ENCODE results near the gene MICOS13. TPM values are rescaled to one million over a fixed set of nuclear protein-coding genes. Genes with fewer than 3 reads are reported as not detected.

The MICOS13 gene
- polyA plus RNA-seq, 6 donors from 2014 or later, result 74.0 to 101 (median 86.6) TPM

- H3K4me1 Mint-ChIP-seq, result peaks cover 26 to 42% (median 40%) of the 10 kb centered on the region in 3 donors
- DNase-seq, result no peak
- no peak for ATAC-seq (ENCODE audit: low read depth in 2 of 2)
- peak overlapping the region in 2 of 6 donors; percentile 86 to 95 for H3K27ac Mint-ChIP-seq
- peak overlapping the region in 7 of 8 donors; percentile 80 to 91 (median 86) for H3K4me3 Mint-ChIP-seq
- H3K36me3 Mint-ChIP-seq, result no peaks in the 10 kb centered on the region
- no peaks in the 10 kb centered on the region for H3K27me3 Mint-ChIP-seq
- H3K9me3 Mint-ChIP-seq, result peaks cover 0 to 3% (median 0%) of the 10 kb centered on the region in 7 donors
These were observed 7.3 kb upstream of the MICOS13 start for GRCh38 chr19:5687360-5688198.

- peaks cover 0 to 3% (median 0%) of the 10 kb centered on the region in 7 donors for H3K9me3 Mint-ChIP-seq
- no peaks in the 10 kb centered on the region for H3K36me3 Mint-ChIP-seq
- peak overlapping the region; percentile 86 to 97 (median 95) for H3K27ac Mint-ChIP-seq
- ATAC-seq (ENCODE audit: low read depth in 2 of 2) (peak; percentile 65 to 66), DNase-seq (peak; percentile 95)
- no peaks in the 10 kb centered on the region for H3K27me3 Mint-ChIP-seq
- H3K4me1 Mint-ChIP-seq, result peaks cover 27 to 40% (median 39%) of the 10 kb centered on the region in 3 donors
- peak overlapping the region; percentile 81 to 93 (median 87) for H3K4me3 Mint-ChIP-seq
These were observed 6.5 kb upstream of the MICOS13 start for GRCh38 chr19:5686647-5687359.

GRCh38 chr19:5686326-5686646 lies 6.0 kb upstream of the MICOS13 start:
- no peak for DNase-seq
- peak overlapping the region; percentile 81 to 93 (median 87) for H3K4me3 Mint-ChIP-seq
- H3K4me1 Mint-ChIP-seq, result peaks cover 33 to 45% (median 44%) of the 10 kb centered on the region in 3 donors
- ATAC-seq (ENCODE audit: low read depth in 2 of 2), result no peak
- H3K9me3 Mint-ChIP-seq, result peaks cover 0 to 7% (median 0%) of the 10 kb centered on the region in 7 donors
- H3K27me3 Mint-ChIP-seq, result no peaks in the 10 kb centered on the region
- H3K36me3 Mint-ChIP-seq, result no peaks in the 10 kb centered on the region
- peak overlapping the region; percentile 86 to 97 (median 95) for H3K27ac Mint-ChIP-seq

- H3K27ac Mint-ChIP-seq, result no peak overlapping the region
- H3K4me1 Mint-ChIP-seq, result peaks cover 28 to 39% (median 38%) of the 10 kb centered on the region in 3 donors
- DNase-seq (no peak), ATAC-seq (ENCODE audit: low read depth in 2 of 2) (no peak)
- H3K4me3 Mint-ChIP-seq, result peak overlapping the region in 3 of 8 donors; percentile 25 to 54 (median 38)
- H3K36me3 Mint-ChIP-seq, result no peaks in the 10 kb centered on the region
- no peaks in the 10 kb centered on the region for H3K27me3 Mint-ChIP-seq
- H3K9me3 Mint-ChIP-seq, result peaks cover 0 to 7% (median 0%) of the 10 kb centered on the region in 7 donors
These were observed 4.5 kb upstream of the MICOS13 start for GRCh38 chr19:5684694-5685430.

- DNase-seq, result no peak
- H3K4me3 Mint-ChIP-seq, result peak overlapping the region in 5 of 8 donors; percentile 29 to 66 (median 53)
- peak overlapping the region in 3 of 6 donors; percentile 38 to 86 (median 80) for H3K27ac Mint-ChIP-seq
- H3K36me3 Mint-ChIP-seq, result no peaks in the 10 kb centered on the region
- H3K4me1 Mint-ChIP-seq, result peaks cover 30 to 46% (median 38%) of the 10 kb centered on the region in 3 donors
- H3K27me3 Mint-ChIP-seq, result no peaks in the 10 kb centered on the region
- H3K9me3 Mint-ChIP-seq, result peaks cover 0 to 6% (median 0%) of the 10 kb centered on the region in 7 donors
- no peak for ATAC-seq (ENCODE audit: low read depth in 2 of 2)
These were observed 3.0 kb upstream of the MICOS13 start for GRCh38 chr19:5683177-5683886.

GRCh38 chr19:5682107-5682482 lies 1.8 kb upstream of the MICOS13 start:
- Mint-ChIP-seq H3K4me1 (peaks cover 28 to 43% (median 35%) of the 10 kb centered on the region in 3 donors), H3K9me3 (peaks cover 0 to 5% (median 0%) of the 10 kb centered on the region in 7 donors), H3K27me3 (no peaks in the 10 kb centered on the region), H3K27ac (peak overlapping the region in 5 of 6 donors; percentile 70 to 96 (median 92)), H3K4me3 (peak overlapping the region; percentile 73 to 89 (median 82)), H3K36me3 (no peaks in the 10 kb centered on the region)
- no peak for DNase-seq
- no peak for ATAC-seq (ENCODE audit: low read depth in 2 of 2)

- no peak for ATAC-seq (ENCODE audit: low read depth in 2 of 2)
- H3K27ac Mint-ChIP-seq, result peak overlapping the region; percentile 11 to 96 (median 91)
- peaks cover 0 to 5% (median 0%) of the 10 kb centered on the region in 7 donors for H3K9me3 Mint-ChIP-seq
- H3K4me1 Mint-ChIP-seq, result peaks cover 28 to 42% (median 32%) of the 10 kb centered on the region in 3 donors
- no peaks in the 10 kb centered on the region for H3K27me3 Mint-ChIP-seq
- no peaks in the 10 kb centered on the region for H3K36me3 Mint-ChIP-seq
- no peak for DNase-seq
- peak overlapping the region; percentile 73 to 91 (median 86) for H3K4me3 Mint-ChIP-seq
These were observed 1.2 kb upstream of the MICOS13 start for GRCh38 chr19:5681391-5682106.

- peaks cover 0 to 5% (median 0%) of the 10 kb centered on the region in 7 donors for H3K9me3 Mint-ChIP-seq
These were observed 256 bp downstream of the MICOS13 start for GRCh38 chr19:5680084-5680436.

GRCh38 chr19:5679289-5680083 lies 830 bp downstream of the MICOS13 start:
- Mint-ChIP-seq H3K4me3 (peak overlapping the region; percentile 79 to 98 (median 94)), H3K27me3 (no peaks in the 10 kb centered on the region), H3K36me3 (no peaks in the 10 kb centered on the region), H3K9me3 (peaks cover 0 to 5% (median 0%) of the 10 kb centered on the region in 7 donors), H3K27ac (peak overlapping the region; percentile 96 to 100 (median 99)), H3K4me1 (peaks cover 24 to 35% (median 32%) of the 10 kb centered on the region in 3 donors)
- ATAC-seq (ENCODE audit: low read depth in 2 of 2), result no peak
- DNase-seq, result no peak

More at GRCh38 chr19:5680084-5680436, 256 bp downstream of the MICOS13 start:
- peak overlapping the region; percentile 79 to 98 (median 94) for H3K4me3 Mint-ChIP-seq
- H3K27me3 Mint-ChIP-seq, result no peaks in the 10 kb centered on the region
- ATAC-seq (ENCODE audit: low read depth in 2 of 2), result no peak
- no peaks in the 10 kb centered on the region for H3K36me3 Mint-ChIP-seq
- peaks cover 24 to 35% (median 32%) of the 10 kb centered on the region in 3 donors for H3K4me1 Mint-ChIP-seq
- peak overlapping the region; percentile 96 to 100 (median 99) for H3K27ac Mint-ChIP-seq
- no peak for DNase-seq

GRCh38 chr19:5678071-5678718 lies 2.1 kb downstream of the MICOS13 start:
- no peaks in the 10 kb centered on the region for H3K27me3 Mint-ChIP-seq
- peak overlapping the region in 1 of 8 donors; percentile 22 for H3K4me3 Mint-ChIP-seq
- DNase-seq, result no peak
- H3K27ac Mint-ChIP-seq, result no peak overlapping the region
- H3K4me1 Mint-ChIP-seq, result peaks cover 19 to 34% (median 33%) of the 10 kb centered on the region in 3 donors
- no peak for ATAC-seq (ENCODE audit: low read depth in 2 of 2)
- H3K36me3 Mint-ChIP-seq, result peaks cover 0 to 8% of the 10 kb centered on the region in 2 donors
- peaks cover 0 to 10% (median 0%) of the 10 kb centered on the region in 7 donors for H3K9me3 Mint-ChIP-seq

GRCh38 chr19:5677580-5677979 lies 2.7 kb downstream of the MICOS13 start:
- no peak for DNase-seq
- no peak for ATAC-seq (ENCODE audit: low read depth in 2 of 2)
- Mint-ChIP-seq H3K4me1 (peaks cover 19 to 32% (median 31%) of the 10 kb centered on the region in 3 donors), H3K4me3 (no peak overlapping the region), H3K27ac (no peak overlapping the region), H3K9me3 (peaks cover 0 to 10% (median 0%) of the 10 kb centered on the region in 7 donors), H3K36me3 (peaks cover 0 to 8% of the 10 kb centered on the region in 2 donors), H3K27me3 (no peaks in the 10 kb centered on the region)
